NCI-H1417 treated with DMSO at 0.1 percent for 48 hours (cell line): ENCODE measurements around the gene SLC35E2B.
A peak's percentile ranks its signal among the peaks of the same experiment; 100 is the strongest.

Experiments
- DNase-seq: peaks from one replicate; lab custom pipeline; 2025; lab: John Stamatoyannopoulos, UW

The SLC35E2B gene

DNA sequence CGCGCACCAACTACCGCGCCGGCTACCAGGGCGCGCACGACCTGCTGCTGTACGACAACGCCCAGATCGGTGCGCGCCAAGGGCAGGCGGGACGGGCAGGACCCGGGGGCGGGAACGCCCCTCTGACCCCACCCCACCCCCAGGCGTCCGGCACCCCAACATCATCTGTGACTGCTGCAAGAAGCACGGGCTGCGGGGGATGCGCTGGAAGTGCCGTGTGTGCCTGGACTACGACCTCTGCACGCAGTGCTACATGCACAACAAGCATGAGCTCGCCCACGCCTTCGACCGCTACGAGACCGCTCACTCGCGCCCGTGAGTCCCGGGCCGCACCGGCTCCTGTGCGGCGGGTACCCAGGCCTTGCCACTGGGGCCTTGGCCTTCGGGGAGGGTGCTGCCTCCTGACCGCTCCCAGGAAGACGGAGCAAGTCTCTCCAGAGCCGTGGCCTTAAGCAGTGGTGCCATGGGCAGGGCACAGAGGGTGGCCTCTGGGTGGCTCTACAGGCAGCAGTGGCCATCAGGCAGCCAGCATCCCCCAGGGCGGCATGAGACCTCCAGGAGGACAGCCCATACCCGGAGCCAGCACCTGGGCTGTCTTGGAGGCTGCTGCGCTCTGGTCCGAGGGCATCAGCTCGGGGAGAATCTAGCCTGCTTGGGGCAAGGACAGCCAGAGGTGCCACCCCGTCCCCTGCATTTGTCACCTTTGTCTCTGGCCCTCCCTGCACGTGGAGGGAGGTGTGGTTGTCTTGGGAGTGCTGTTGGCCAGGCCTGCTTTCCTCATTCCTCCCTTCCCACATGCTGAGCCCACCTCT lies 68.8 kb downstream of the SLC35E2B start:
- no peak for DNase-seq

DNA sequence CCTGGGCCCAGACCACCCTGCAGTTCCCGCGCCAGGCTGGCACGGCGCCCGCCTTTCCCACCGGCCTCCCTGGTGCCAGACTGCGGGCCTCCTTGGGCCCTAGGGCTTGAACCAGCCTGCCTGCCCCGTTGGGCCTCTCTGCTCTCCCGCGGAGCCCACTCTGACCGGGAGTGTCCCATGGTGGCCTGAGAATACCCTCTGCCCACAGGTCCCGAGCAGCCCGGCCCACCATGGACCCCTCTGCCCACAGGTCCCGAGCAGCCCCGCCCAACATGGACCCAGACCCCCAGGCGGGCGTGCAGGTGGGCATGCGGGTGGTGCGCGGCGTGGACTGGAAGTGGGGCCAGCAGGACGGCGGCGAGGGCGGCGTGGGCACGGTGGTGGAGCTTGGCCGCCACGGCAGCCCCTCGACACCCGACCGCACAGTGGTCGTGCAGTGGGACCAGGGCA lies 69.4 kb downstream of the SLC35E2B start:
- no peak for DNase-seq

DNA sequence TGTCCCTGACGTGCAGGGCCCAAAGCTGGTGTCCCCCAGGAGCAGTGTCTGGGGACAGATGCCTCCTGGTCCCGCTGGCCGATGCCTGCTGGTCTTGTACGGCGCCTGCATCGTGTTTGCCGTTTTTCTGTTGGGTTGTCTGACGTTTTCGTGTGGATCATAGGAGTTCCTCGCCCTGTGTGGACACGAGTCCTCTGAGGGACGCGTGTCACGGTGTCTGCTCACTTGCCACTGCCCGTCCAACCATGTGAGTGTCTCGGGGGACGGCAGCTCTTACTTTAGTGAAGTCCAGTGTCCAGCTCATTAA lies 69.9 kb downstream of the SLC35E2B start:
- no peak for DNase-seq

DNA sequence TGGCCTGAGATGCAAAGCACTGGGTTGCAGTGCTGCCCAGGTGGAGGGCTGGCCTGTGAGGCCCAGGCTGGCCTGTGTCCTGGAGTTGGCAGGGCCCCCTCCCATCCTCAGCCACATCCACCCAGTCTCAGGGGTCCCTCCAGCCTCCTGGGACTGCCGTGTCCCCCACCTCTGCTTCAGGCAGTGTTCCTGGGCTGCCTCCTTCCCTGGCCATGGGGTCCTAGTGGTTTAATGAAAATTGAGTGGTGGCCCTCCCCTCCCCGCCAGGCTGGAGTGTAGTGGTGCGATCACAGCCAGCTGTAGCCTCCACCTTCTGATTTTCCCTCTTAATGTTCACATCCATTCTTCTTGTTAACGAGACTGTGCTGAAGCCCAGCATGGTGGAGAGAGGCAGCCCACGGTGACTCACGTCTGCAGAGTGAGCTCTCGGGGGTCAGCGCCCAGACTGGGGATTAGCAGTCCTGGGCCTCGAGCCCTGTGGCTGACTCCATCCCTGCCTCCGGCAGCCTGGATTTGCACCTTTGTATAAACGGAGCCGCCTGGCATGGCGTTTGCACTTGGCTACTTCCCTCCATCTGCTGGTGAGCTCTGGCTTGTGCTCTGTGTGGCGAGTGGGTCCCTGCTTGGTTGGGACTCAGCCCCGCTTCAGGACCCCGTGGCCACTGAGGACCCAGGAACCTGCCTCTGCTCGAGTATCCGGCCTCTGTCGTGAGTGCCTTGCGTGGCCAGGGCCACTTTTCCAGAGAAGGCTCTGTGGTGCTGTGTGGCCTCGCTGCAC lies 70.4 kb downstream of the SLC35E2B start:
- no peak for DNase-seq

DNA sequence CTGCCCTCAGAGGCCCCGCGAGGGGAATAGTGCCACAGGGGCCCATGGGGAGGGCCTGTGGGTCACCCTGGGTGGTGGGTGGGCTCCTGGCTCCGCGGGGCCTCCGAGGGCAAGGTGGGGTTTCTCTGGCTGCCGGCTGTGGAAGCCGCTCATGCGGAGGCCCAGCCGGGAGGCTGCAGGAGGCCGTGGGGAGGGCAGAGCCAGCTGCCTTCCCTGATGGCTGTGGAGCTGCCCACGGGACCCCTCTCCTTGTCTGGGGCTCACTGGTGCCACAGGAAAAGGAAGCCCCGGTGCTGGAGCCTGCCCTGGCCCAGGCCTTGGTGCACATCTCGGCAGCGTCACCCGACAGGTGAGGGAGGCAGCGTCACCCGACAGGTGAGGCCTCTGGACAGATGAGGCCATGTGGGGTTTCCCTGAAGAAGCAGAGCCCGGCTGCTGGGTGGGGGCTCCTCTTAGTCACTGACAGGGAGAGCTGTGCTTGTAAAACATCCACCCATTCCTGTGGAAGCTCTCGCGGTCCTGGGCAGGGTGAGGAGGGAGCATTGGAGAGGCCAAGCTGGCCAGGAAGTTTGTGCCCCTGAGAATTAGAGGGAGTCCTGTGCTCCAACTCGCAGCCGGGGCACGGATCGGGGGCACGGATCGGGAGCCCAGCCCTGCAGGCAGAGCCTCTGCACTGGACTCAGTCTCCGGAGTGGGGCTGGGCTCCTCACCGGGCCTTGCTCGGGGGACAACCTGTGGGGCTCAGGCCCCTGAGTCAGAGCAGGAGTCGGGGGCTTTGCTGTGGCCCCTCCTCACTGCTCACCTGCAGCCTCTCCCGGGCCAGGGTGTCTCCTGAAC lies 71.2 kb downstream of the SLC35E2B start:
- no peak for DNase-seq

DNA sequence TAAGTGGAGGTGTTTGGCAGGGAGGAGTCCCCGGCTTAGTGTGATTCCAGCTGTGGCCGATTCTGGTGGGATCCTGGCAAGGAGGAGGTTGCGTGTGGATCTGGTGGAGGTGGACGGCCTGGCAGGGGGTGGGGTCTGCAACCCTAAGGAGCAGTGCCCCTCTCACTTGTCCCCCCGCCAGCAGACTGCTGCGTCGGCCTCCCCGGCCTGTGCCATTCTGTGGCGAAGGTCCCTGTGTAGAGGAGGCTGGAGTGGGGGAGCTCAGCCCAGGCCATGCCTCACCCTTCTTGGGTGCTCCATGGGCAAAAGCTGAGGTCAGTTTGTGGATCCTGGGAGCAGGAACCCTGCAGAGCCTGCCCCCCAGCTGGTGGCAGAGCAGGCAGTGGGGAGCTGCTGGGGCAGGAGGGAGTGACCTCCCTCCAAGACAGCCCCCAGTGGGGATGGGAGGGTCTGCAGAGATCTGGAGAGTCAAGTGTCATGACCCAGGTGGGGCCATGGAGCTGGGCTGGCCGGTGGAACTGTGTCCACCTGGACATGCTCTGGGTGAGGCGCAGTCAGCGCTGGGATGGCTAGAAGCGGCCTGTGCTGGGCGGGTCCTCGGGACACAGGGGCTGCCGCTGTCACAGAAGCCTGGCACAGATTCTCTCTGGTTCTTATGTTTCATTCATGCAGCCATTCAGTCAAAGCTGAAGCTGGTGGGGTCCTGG lies 72.0 kb downstream of the SLC35E2B start:
- DNase-seq: no peak

DNA sequence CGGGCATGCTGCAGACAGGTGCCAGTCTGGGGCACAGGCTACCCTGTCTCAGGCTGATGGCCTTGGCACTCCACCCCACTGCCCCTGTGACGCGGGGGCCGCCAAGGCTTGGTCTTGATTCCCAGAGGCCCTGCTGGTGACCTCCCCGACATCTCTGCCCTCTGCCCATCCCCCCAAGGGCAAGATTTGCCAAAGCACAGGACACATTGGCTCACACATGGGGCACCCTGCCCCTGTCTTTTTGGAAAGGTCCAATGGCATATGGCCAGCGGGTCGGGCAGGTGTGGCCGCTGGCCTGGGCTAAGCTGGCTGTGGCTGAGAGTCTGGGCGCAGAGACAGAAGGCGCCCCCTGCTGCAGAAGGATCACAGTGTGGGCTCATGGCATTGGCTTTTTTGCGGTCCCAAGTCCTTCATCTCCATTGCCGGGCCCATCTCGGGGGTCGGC lies 72.7 kb downstream of the SLC35E2B start:
- no peak for DNase-seq

DNA sequence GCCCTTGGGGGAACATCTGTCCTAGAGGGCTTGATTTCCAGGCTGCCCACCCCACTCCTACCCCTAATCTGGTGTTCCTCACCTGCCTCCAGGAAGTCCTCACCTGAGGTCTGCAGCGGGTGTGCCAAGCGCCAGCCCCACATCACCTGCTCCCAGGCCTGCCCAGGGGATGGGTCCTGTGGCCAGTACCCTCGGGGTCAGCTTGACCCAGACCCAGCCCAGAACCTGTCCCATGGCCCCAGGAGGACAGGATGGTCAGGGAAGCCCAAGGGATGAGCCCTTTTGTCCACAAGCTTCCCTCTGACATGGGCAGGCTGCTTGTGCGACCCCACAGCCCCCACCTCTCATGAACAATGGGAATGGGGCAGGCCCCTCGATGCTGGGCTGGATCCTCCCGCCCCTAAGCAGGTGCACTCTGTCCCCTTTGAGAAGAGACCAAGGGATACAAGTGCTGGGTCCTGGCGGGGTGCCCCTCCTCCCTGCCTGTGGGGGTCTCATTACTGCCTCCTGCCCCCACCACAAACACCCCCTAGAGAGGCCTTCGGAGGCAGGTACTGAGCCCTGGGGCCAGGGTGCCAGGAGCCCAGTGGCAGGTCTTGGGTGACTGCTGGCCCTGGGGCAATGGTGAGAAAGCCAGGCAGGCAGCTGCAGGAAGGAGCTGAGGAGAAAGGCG lies 74.1 kb downstream of the SLC35E2B start:
- no peak for DNase-seq

DNA sequence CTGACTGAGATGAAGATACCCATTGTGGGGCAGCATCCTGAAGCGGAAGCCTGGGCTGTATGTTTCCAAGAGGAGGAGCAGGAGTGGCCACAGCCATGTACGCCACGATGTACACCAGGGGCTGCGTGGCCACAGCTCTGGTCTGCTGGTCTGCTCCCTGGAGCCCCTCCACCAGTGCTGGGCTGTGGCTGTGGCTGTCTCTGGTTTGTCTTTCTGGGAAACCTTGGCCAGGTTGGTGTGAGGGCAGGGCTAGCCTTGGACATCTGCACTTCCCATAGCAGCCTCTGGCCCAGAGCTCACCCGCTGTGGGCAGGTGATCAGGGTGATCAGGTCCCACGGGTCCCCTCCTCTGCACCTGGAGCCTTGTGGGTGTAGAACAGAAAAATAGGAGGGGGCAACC lies 74.7 kb downstream of the SLC35E2B start:
- DNase-seq: no peak

DNA sequence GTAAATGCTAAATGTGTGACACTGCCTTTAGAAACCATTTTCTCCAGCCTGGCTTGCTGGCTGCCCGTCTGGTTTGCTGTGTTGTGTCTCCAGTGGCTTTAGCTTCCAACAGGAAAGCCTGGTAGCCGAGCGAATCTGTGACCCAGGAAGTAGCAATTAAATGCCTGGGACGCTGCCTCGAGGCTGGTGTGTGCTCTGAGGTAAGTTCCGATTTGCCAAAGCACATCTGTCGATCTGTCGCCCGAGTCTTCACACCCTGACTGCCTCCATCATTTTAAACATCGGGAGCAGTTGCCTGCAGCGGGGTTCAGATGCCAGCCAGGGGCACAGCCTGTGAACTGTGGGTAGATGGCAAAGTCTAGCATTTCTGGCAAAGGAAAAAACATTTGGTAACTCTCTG lies 75.1 kb downstream of the SLC35E2B start:
- DNase-seq: no peak

DNA sequence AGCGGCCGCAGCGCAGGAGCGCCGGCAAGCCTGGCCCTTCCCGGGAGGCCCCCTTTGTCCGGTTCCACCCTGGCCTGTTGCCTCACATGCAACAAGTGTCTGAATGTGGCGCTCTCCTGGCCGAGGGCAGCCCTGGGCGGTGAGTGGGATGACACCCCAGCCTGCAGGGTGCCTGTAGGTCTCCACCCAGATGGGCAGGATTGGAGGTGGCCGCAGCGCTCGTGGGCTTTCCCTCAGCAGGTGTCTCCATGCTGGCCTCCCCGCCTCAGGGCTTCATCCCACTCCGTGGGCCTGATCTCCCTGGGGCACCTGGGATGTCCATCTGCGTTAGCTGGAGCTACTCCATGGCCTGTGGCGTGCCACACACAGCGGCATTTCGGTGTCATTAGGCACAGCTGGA lies 75.8 kb downstream of the SLC35E2B start:
- DNase-seq: no peak

DNA sequence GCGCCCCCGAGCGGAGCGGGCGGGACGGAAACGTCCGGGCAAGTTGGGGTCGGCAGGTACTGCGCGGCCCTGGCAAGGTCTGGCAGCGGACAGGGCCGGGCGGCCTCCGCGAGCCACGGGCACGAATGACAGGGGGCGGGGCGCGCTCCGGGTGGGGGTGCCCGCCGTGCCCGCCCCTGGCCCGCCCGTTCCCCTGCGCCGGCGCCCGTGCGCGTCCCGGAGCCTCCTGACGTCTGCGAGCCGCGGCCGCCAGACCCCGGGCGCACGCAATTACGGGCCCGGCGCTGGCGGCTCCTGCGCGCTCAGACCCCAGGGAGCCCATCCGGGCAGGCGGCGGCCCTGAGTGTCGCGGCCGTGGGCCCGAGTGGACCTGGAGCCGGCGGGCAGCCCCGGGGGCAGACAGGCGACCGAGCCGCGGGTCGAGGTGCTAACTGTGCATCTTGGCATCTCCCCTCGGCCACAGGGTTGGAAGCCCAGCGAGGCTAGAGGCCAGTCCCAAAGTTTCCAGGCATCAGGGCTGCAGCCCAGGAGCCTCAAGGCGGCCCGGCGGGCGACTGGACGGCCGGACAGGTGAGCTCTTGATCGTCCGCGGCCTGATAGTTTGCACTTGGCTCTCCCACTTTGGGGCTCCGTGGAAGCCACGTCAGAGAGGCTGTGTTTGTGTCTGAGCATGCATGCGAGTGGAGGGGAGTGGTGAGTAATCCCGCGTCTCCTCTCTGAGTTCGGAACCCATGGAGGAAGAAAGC lies 76.4 kb downstream of the SLC35E2B start:
- DNase-seq: no peak

DNA sequence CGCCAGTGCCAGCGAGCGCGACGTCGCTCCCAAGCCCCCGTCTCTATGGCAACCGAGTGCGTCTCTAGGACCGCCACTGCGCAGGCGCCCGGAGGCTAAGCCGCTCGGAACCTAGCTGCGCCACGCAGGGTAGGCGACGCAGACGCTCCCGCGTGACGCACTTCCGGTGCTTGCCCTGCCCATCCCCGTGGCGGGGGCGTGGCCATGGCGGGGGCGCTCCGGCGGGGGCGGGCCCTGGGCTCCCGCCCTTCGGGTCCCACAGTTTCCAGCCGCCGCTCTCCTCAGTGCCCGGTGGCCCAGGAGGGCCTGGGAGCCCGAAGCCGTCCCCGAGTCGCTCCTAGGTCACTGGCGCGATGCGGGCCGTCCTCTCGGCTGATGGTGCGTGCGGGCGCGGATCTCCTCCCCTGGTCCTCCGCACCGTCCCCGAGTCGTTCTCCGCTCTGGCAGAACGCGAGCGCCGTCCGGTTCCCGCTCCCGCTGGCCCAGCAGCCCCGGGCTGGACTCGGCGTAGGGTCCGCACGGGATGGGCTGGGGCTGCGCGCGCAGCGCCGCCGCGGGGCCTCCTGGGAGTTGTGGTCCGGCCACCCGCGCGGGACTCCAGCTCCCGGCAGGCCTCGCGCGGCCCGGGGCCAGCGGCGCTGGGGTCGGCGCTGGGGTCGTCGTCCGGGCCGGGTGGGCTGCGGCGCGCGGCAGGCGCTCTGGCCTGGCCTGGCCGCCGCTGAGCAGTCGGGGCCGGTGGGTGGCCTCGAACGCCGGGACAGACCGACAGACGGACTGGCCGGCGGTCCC lies 77.1 kb downstream of the SLC35E2B start, which contains the start of gene MIB2:
TSS of gene MIB2 (plus strand) at position 245 of the 789 bp plus-strand sequence. CDS start 7,953 bp downstream, outside the sequence.
- DNase-seq: peak; percentile 52

DNA sequence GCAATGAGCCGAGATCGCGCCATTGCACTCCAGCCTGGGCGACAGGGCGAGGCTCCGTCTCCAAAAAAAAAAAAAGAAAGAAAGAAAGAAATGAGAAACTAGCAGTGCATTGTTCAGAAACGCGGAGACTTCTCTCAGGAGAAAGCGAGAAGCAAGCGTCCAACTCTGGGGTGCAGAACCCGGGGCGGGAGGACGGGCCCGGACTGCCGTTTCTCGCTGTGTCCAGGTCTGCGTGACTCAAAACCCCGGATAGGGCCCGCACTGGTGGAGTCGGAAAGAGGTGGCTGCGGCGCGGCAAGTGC lies 77.7 kb downstream of the SLC35E2B start:
- no peak for DNase-seq

DNA sequence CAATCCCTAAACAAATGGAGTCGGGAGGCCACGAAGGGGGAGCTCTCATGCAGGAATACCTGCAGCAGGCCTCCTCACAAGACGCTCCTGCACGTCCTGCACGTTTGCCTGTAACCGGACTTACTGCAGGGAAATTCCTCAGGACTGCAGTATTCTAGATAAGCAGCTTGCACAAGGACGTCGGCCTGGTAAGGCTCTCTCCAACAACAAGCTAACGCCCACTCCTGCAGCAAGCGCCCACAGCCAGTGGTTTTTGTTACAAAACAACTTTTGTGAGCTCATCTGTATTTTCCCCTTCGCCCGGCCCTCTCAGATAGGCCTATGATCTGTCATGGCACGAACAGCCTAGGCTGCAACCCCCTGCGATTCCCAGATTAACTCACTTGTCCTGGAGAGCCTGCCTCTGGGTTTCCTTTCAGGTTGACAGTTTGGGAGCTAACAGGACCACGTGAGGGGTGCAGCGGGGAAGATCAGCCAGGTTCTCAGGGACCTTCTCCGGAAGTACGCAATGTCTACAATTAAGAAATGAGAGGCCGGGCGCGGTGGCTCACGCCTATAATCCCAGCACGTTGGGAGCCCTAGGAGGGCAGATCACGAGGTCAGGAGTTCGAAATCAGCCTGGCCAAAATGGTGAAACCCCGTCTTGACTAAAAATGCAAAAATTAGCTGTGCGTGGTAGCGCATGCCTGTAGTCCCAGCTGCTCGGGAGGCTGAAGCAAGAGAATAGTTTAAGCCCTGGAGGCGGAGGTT lies 78.2 kb downstream of the SLC35E2B start:
- no peak for DNase-seq

DNA sequence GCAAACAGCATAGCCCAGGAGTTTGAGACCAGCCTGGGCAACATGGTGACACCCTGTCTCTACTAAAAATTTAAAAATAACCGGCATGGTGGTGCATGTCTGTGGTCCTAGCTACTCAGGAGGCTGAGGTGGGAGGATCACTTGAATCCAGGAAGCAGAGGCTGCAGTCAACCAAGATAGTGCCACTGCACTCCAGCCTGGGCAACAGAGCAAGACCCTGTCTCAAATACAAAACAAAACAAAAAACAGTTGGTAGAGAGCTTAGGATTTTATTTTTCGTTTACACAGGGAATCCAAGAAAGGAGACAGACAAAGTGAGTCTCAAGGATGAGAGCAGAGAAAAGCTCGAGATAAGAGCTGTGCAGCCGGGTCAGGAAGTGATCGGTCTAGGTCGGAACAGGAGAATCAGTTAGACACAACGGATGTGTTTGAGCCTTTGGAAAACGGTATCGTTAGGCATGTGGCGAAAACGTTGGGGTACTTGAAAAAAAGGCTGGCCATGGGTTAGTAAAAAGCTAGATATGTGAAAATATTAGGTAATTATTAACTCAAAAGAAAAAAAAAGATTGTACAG lies 79.0 kb downstream of the SLC35E2B start:
- no peak for DNase-seq

DNA sequence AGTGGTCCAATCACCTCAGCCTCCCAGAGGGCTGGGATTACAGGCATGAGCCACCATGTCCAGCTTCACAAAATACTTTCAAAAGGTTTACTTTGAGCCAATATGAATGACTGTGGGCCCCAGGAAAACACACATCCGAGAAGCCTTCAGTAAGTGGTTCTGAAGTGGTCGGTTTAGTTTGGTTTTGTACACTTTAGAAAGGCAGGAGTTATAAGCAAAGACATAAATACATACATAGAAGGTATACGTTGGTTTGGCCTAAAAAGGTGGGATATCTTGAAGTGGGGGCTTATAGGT lies 80.5 kb downstream of the SLC35E2B start:
- no peak for DNase-seq

DNA sequence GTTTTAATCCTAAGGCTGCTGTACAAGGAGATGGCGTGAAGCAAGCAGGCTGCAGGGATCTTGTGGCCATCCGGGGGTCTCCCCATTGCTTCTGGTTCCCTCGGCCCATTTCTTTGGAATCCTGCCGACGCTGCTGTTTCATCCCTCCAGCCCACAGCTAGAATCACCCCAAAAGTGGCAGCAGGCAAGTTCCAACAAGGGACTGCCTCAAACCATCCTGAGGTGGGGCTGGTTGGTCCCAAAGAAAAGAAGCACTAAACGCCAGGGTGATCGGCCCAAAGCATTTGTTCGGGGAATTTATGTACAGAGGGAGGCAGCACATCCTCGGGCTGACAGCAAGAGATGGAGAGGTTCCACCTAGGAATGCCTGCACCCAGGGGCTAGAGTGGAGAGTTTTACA lies 81.8 kb downstream of the SLC35E2B start:
- no peak for DNase-seq
